HepG2 (cell line): Measurements from ENCODE around the gene ZBTB22. TPM values are rescaled to one million over a fixed set of nuclear protein-coding genes. Genes with fewer than 3 reads are reported as not detected.

ENCODE experiments used
- ATF4 ChIP-seq, 2 experiments: fragments of 450-650 bp in 1 of 2; sonication (generic) in 1 of 2; formaldehyde crosslinking; IDR thresholded peaks; 2 replicates each; pipeline versions ENCODE4 v1.5.0 to v1.8.0; 2020 to 2022; ENCODE audit warnings: mild to moderate bottlenecking in 1 of 2, missing genetic modification reagents in 1 of 2
- BATF2 ChIP-seq: sonication (generic); formaldehyde crosslinking; IDR thresholded peaks from 2 replicates; pipeline ENCODE4 v1.8.0; 2022; ENCODE audit warnings: mild to moderate bottlenecking, missing genetic modification reagents, moderate library complexity
- ETV6 ChIP-seq: sonication (generic); formaldehyde crosslinking; conservative IDR thresholded peaks from 2 replicates; pipeline ENCODE4 v1.4.0; 2020; ENCODE audit warnings: missing genetic modification reagents
- KDM1A ChIP-seq: IDR thresholded peaks from 2 replicates; pipeline ENCODE4 v1.6.1; 2016; ENCODE audit warnings: missing compliant biosample characterization
- NFKBIZ ChIP-seq: IDR thresholded peaks from 2 replicates; pipeline ENCODE4 v1.6.1; 2018; ENCODE audit warnings: missing genetic modification reagents, missing compliant biosample characterization
- NR2F2 ChIP-seq: IDR thresholded peaks from 2 replicates; pipeline ENCODE4 v1.6.1; 2012; ENCODE audit warnings: low read depth, inconsistent platforms, borderline replicate concordance
- PATZ1 ChIP-seq: sonication (generic); formaldehyde crosslinking; IDR thresholded peaks from 2 replicates; pipeline ENCODE4 v1.4.0; 2020; ENCODE audit warnings: missing genetic modification reagents
- RERE ChIP-seq: IDR thresholded peaks from 2 replicates; pipeline ENCODE4 v1.6.1; 2016; ENCODE audit warnings: low read depth, missing genetic modification reagents, missing compliant biosample characterization
- SP5 ChIP-seq: IDR thresholded peaks from 2 replicates; pipeline ENCODE4 v1.6.1; 2016; ENCODE audit warnings: low read depth, borderline replicate concordance
- U2AF2 ChIP-seq: fragments of 200-400 bp; formaldehyde crosslinking; IDR thresholded peaks from 2 replicates; pipeline ENCODE4 v1.6.1; 2017; ENCODE audit warnings: low read depth, mild to moderate bottlenecking, low read length
- ZKSCAN1 ChIP-seq: fragments of 150-350 bp; IDR thresholded peaks from 2 replicates; pipeline ENCODE4 v1.6.1; 2014; ENCODE audit warnings: low read length
- ZNF12 ChIP-seq: sonication (generic); formaldehyde crosslinking; IDR thresholded peaks from 2 replicates; pipeline ENCODE4 v1.5.0; 2020; ENCODE audit warnings: missing genetic modification reagents
- ZNF138 ChIP-seq: sonication (generic); formaldehyde crosslinking; IDR thresholded peaks from 2 replicates; pipeline ENCODE4 v1.5.0; 2020; ENCODE audit warnings: mild to moderate bottlenecking, low read depth, missing genetic modification reagents
- ZNF33A ChIP-seq: sonication (generic); formaldehyde crosslinking; IDR thresholded peaks from 2 replicates; pipeline ENCODE4 v1.5.1; 2020; ENCODE audit warnings: missing genetic modification reagents, mild to moderate bottlenecking, moderate library complexity, borderline replicate concordance
- ZNF512B ChIP-seq: sonication (generic); formaldehyde crosslinking; IDR thresholded peaks from 2 replicates; pipeline ENCODE4 v1.5.1; 2020; ENCODE audit warnings: missing genetic modification reagents, mild to moderate bottlenecking, borderline replicate concordance
- ZNF879 ChIP-seq: sonication (generic); formaldehyde crosslinking; IDR thresholded peaks from 2 replicates; pipeline ENCODE4 v1.8.1; 2023; ENCODE audit warnings: missing genetic modification reagents
- polyA plus RNA-seq, 8 experiments: library from polyadenylated mRNA; depleted of rRNA in 3 of 8; stranded (reverse) in 7 of 8; unstranded in 1 of 8; fragments of >200 nt; fragmentation: Illumina TruSeq in 4 of 8; extraction: Trizol in 4 of 8; gene quantifications; 2 replicates each; pipeline versions ENCODE4 v1.2.1 to v1.2.3, GENCODE V29; 2011 to 2016; ENCODE audit warnings: low read depth in 4 of 8, missing spikeins in 1 of 8, mixed read lengths in 1 of 8; ENCODE audit not compliant: insufficient read depth in 1 of 8
- total RNA-seq, 5 experiments: library from RNA; depleted of rRNA; stranded (reverse); fragments of >200 nt; fragmentation: Illumina TruSeq; extraction: Trizol; gene quantifications; 2 replicates each; pipeline ENCODE4 v1.2.3, GENCODE V29; 2016; ENCODE audit warnings: low read depth in 1 of 5

ZBTB22 gene
- total and polyA plus RNA-seq, 2 of the 13 experiments (the other 11 are each of a cell fraction or from before 2014, with no cell fraction given): 8.0 to 10.6 TPM

- TF ChIP-seq RERE (CRISPR knock-in tag) (0 out of 2 replicates have a peak, but pooled peaks have one; percentile 33), SP5 (peak; percentile 85), ZNF512B (CRISPR knock-in tag) (0 out of 2 replicates have a peak, but pooled peaks have one; percentile 70), KDM1A (peak; percentile 60; the same call in 1 of the 2 replicates), U2AF2 (no peak), ATF4 (CRISPR knock-in tag; IDR thresholded peaks at IDR 0.05) (peak in 1 of 2 experiments; percentile 58; a peak in 2 of 4 replicates), ZNF138 (peak; percentile 96), PATZ1 (0 out of 2 replicates have a peak, but pooled peaks have one; percentile 17), BATF2 (CRISPR knock-in tag) (0 out of 2 replicates have a peak, but pooled peaks have one; percentile 24), ZNF12 (CRISPR knock-in tag) (peak; percentile 81), ETV6 (CRISPR knock-in tag) (peak; percentile 38; the same call in 1 of the 2 replicates), NFKBIZ (CRISPR knock-in tag) (peak; percentile 75; the same call in 1 of the 2 replicates), NR2F2 (peak; percentile 68; the same call in 1 of the 2 replicates), ZNF879 (CRISPR knock-in tag) (peak; percentile 13; the same call in 1 of the 2 replicates), ZKSCAN1 (0 out of 2 replicates have a peak, but pooled peaks have one; percentile 10), ZNF33A (CRISPR knock-in tag) (no peak; the same call in 1 of the 2 replicates)
These were observed 45.9 kb downstream of the ZBTB22 start, which contains the start of the genes RPS18 and VPS52 (continued) for GRCh38 chr6:33271468-33272274.
